ENCODE data around the gene GRHL1.

The GRHL1 gene

DNA sequence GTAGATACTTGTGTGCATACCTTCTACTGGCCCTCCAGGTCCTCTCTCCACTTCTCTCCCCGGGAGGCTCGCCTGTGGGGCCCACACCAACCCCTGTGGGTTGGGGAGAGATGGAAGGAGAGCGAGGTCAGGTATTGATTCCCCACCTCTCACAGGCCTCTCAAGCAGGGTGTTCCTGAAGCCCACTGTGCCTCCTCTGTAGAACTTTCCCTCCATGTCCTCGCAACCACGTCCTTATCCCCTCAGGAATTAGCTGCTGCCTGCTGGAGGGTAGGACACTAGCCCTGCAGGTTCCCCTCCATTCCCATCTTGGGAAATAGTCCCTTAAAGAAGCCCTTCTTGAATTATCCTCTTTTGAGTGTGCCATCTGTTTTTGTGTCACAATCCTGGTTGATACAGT is 52.9 kb downstream of the GRHL1 start:
- no peaks in the 10 kb centered on the region for H3K36me3 ChIP-seq (ENCODE audit: low read length)
- no peak overlapping the region for H3K9ac ChIP-seq (ENCODE audit: low read length)
- no peak overlapping the region for H2AFZ ChIP-seq (ENCODE audit: low read depth, low read length, severe bottlenecking)
- H4K20me1 ChIP-seq (ENCODE audit: low read depth, low read length): no peaks in the 10 kb centered on the region
- no peaks in the 10 kb centered on the region for H3K79me2 ChIP-seq (ENCODE audit: insufficient read depth, low read length)
- no peaks in the 10 kb centered on the region for H3K9me3 ChIP-seq (ENCODE audit: insufficient read depth, low read length)
- no peak overlapping the region for H3K4me3 ChIP-seq (ENCODE audit: insufficient read depth, low read length, poor library complexity, severe bottlenecking)
- no peak overlapping the region for H3K4me2 ChIP-seq (ENCODE audit: low read depth, low read length, poor library complexity, severe bottlenecking)
- no peaks in the 10 kb centered on the region for H3F3A ChIP-seq (ENCODE audit: insufficient read depth)
- TF ChIP-seq EZH2phosphoT487 (conservative IDR thresholded peaks at IDR 0.05; ENCODE audit: low read length): no peak
- TF ChIP-seq, protein P1, sequence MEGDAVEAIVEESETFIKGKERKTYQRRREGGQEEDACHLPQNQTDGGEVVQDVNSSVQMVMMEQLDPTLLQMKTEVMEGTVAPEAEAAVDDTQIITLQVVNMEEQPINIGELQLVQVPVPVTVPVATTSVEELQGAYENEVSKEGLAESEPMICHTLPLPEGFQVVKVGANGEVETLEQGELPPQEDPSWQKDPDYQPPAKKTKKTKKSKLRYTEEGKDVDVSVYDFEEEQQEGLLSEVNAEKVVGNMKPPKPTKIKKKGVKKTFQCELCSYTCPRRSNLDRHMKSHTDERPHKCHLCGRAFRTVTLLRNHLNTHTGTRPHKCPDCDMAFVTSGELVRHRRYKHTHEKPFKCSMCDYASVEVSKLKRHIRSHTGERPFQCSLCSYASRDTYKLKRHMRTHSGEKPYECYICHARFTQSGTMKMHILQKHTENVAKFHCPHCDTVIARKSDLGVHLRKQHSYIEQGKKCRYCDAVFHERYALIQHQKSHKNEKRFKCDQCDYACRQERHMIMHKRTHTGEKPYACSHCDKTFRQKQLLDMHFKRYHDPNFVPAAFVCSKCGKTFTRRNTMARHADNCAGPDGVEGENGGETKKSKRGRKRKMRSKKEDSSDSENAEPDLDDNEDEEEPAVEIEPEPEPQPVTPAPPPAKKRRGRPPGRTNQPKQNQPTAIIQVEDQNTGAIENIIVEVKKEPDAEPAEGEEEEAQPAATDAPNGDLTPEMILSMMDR (IDR thresholded peaks at IDR 0.05; ENCODE audit: insufficient read depth, low read length, poor library complexity, severe bottlenecking): no peak
- H3K9me2 ChIP-seq (replicated peaks; ENCODE audit: insufficient read depth, low read length): no peaks in the 10 kb centered on the region
- H3K27ac ChIP-seq (ENCODE audit: low read depth, low read length): no peak overlapping the region
- H3K27me3 ChIP-seq (ENCODE audit: low read length): no peaks in the 10 kb centered on the region

DNA sequence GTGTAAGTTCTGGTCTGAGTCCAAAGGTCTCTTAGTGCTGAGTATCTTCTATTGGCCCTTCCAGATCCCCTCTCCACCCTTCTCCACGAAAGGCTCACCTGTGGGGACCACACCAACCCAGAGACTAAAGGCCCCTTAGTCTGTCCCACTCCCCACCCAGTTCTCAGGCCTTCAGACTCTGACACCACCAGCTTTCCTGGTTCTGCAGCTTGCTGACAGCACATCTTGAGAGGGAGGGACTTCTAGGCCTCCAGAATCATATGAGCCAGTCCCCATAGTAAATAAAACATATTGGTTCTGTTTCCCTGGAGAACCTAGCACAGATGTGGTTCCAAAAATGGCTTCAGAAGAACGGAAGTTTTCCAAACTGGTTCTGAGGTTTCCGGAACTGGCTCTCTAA is 53.3 kb downstream of the GRHL1 start:
- Histone ChIP-seq H3K9me3 (ENCODE audit: insufficient read depth, low read length) (no peaks in the 10 kb centered on the region), H3K4me3 (ENCODE audit: insufficient read depth, low read length, poor library complexity, severe bottlenecking) (no peak overlapping the region), H3K9me2 (replicated peaks; ENCODE audit: insufficient read depth, low read length) (no peaks in the 10 kb centered on the region), H4K20me1 (ENCODE audit: low read depth, low read length) (no peaks in the 10 kb centered on the region), H3K9ac (ENCODE audit: low read length) (no peak overlapping the region), H3K36me3 (ENCODE audit: low read length) (no peaks in the 10 kb centered on the region), H2AFZ (ENCODE audit: low read depth, low read length, severe bottlenecking) (no peak overlapping the region), H3F3A (ENCODE audit: insufficient read depth) (no peaks in the 10 kb centered on the region), H3K4me2 (ENCODE audit: low read depth, low read length, poor library complexity, severe bottlenecking) (no peak overlapping the region), H3K27me3 (ENCODE audit: low read length) (no peaks in the 10 kb centered on the region), H3K27ac (ENCODE audit: low read depth, low read length) (no peak overlapping the region), H3K79me2 (ENCODE audit: insufficient read depth, low read length) (no peaks in the 10 kb centered on the region)
- TF ChIP-seq EZH2phosphoT487 (conservative IDR thresholded peaks at IDR 0.05; ENCODE audit: low read length): no peak
- TF ChIP-seq, protein P1 (IDR thresholded peaks at IDR 0.05; ENCODE audit: insufficient read depth, low read length, poor library complexity, severe bottlenecking): no peak

DNA sequence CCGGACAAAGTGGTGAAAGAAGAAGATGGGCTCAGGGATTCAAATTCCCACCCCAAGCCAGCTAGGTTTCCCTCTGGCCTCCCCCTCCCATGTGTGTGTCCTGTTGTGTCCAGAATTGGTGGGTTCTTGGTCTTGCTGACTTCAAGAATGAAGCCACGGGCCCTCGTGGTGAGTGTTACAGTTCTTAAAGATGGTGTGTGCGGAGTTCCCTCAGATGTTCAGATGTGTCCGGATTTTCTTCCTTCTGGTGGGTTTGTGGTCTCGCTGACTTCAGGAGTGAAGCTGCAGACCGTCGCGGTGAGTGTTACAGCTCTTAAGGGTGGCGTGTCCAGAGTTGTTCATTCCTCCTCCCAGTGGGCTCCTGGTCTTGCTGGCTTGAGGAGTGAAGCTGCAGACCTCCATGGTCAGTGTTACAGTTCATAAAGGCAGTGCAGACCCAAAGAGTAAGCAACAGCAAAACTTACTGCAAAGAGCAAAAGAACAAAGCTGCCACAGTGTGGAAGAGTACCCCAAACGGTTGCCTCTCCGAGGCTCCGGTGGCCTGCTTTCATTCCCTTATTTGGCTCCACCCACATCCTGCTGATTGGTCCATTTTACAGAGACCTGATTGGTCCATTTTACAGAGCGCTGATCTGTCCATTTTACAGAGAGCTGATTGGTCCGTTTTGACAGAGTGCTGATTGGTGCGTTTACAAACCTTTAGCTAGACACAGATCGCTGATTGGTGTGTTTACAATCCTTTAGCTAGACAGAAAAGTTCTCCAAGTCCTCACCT is 54.2 kb downstream of the GRHL1 start:
- H3K79me2 ChIP-seq (ENCODE audit: insufficient read depth, low read length): no peaks in the 10 kb centered on the region
- no peaks in the 10 kb centered on the region for H3K36me3 ChIP-seq (ENCODE audit: low read length)
- no peaks in the 10 kb centered on the region for H3K9me3 ChIP-seq (ENCODE audit: insufficient read depth, low read length)
- no peaks in the 10 kb centered on the region for H3K27me3 ChIP-seq (ENCODE audit: low read length)
- no peak overlapping the region for H2AFZ ChIP-seq (ENCODE audit: low read depth, low read length, severe bottlenecking)
- no peak overlapping the region for H3K27ac ChIP-seq (ENCODE audit: low read depth, low read length)
- H3K9me2 ChIP-seq (replicated peaks; ENCODE audit: insufficient read depth, low read length): no peaks in the 10 kb centered on the region
- H4K20me1 ChIP-seq (ENCODE audit: low read depth, low read length): no peaks in the 10 kb centered on the region
- no peak for TF ChIP-seq EZH2phosphoT487 (conservative IDR thresholded peaks at IDR 0.05; ENCODE audit: low read length)
- TF ChIP-seq, protein P1 (IDR thresholded peaks at IDR 0.05; ENCODE audit: insufficient read depth, low read length, poor library complexity, severe bottlenecking): no peak
- H3K4me3 ChIP-seq (ENCODE audit: insufficient read depth, low read length, poor library complexity, severe bottlenecking): no peak overlapping the region
- no peaks in the 10 kb centered on the region for H3F3A ChIP-seq (ENCODE audit: insufficient read depth)
- H3K9ac ChIP-seq (ENCODE audit: low read length): no peak overlapping the region
- H3K4me2 ChIP-seq (ENCODE audit: low read depth, low read length, poor library complexity, severe bottlenecking): no peak overlapping the region

Measured in SU-DHL-6 (cell line).